Right lobe of liver (tissue), 6 donors: ENCODE data around the gene SETMAR. TPM values are rescaled to one million over a fixed set of nuclear protein-coding genes. Genes with fewer than 3 reads are reported as not detected.
A peak's percentile ranks its signal among the peaks of the same experiment; 100 is the strongest.

Experiments
- ATAC-seq, 4 donors: fragments of 200-7000 bp; cut with Tn5 transposase; one replicate each; pipeline ENCODE4 v1.9.1; 2020; ENCODE audit warnings: mild to moderate bottlenecking in 4 of 4, moderate library complexity in 4 of 4
- DNase-seq, 3 donors: peaks; one replicate each; pipeline ENCODE4 v3.0.0-alpha.2; 2020
- H3K27ac ChIP-seq, 3 donors: fragments of 200-600 bp; one replicate each; pipeline ENCODE4 v1.8.0; 2022
- H3K27me3 ChIP-seq, 2 donors: fragments of 200-600 bp; one replicate each; pipeline ENCODE4 v1.8.0; 2022
- H3K36me3 ChIP-seq, 4 donors: fragments of 200-600 bp; sonication (generic) in 1 of 4; one replicate each; pipeline versions ENCODE4 v1.5.1 to v1.8.0; 2017 to 2022; ENCODE audit warnings: control low read depth in 1 of 4
- H3K4me1 ChIP-seq, 4 donors: fragments of 200-600 bp; sonication (generic) in 1 of 4; one replicate each; pipeline versions ENCODE4 v1.5.1 to v1.8.0; 2017 to 2022; ENCODE audit warnings: control low read depth in 1 of 4
- H3K4me3 ChIP-seq, 3 donors: fragments of 200-600 bp; one replicate each; pipeline ENCODE4 v1.8.0; 2022
- H3K9me3 ChIP-seq, 4 donors: fragments of 200-600 bp; sonication (generic) in 1 of 4; one replicate each; pipeline versions ENCODE4 v1.5.1 to v1.8.0; 2017 to 2022; ENCODE audit warnings: control low read depth in 1 of 4
- CTCF ChIP-seq, 4 donors: fragments of 200-600 bp in 3 of 4; fragments of 450-650 bp in 1 of 4; IDR thresholded peaks; one replicate each; pipeline versions ENCODE4 v1.5.1 to v1.8.0; 2016 to 2022; ENCODE audit warnings: antibody characterized with exemption in 4 of 4, mild to moderate bottlenecking in 2 of 4
- POLR2A ChIP-seq: fragments of 450-650 bp; IDR thresholded peaks from one replicate; pipeline ENCODE4 v1.6.1; 2017; ENCODE audit warnings: antibody characterized with exemption, mild to moderate bottlenecking
- WGBS: methylation state at CpG from one replicate; pipeline ENCODE4 v1.1.6; 2018; ENCODE audit warnings: low coverage, low lambda C conversion rate; ENCODE audit not compliant: insufficient coverage; ENCODE audit errors: missing lambda C conversion rate; 5-methylcytosine and 5-hydroxymethylcytosine counted together
- intact Hi-C, 2 donors: fragments of 100-400 bp; cut with DNase I; formaldehyde crosslinking; loops; one replicate each; pipeline versions ENCODE4 v1.11.2 to v1.14.1; 2022
- total RNA-seq, 6 experiments: library from RNA; depleted of rRNA in 2 of 6; stranded (reverse); fragments of >200 nt in 2 of 6; fragmentation: NEBNext Ultra II Directional in 3 of 6; extraction: Animal tissue kit (Norgen Biotek cat#: 25700) in 3 of 6; gene quantifications; one replicate each; pipeline versions ENCODE4 v1.1.0 to v1.2.4, GENCODE V29; 2016 to 2023
- donor health status: DM: no; HTN: yes; CAD: no.
- donor health status: DM: no; HTN: no; CAD: no.
- donor health status: DM: no; HTN: no; CAD: no.
- donor health status: DM: no; HTN: yes; CAD: no.
- donor health status: DM: no; HTN: yes; CAD: no.

Gene SETMAR
- total RNA-seq, 6 experiments from 2014 or later = 5.7 to 8.9 (median 7.0) TPM

DNA sequence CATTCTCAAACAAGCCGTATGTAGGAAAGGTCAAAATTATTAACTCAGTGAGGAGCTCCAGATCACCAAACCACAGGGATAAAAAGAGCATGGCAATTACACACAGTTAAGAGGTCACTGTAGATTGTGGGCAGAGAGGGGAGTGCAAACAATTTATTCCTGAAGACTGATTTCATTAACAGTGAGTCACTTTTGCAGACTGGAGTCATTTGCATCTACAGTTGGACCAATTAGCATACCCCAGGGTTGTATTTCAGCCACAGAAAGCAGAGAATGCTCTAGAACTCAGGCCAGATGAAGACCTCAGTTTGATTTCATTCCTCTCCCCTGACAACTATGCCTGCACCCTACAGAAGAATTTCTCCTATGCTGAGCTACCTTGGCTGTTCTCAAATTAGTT, 40.1 kb downstream of the SETMAR start:
- no peaks in the 10 kb centered on the region for H3K4me1 ChIP-seq
- H3K36me3 ChIP-seq = no peaks in the 10 kb centered on the region
- H3K4me3 ChIP-seq = no peak overlapping the region
- no peak overlapping the region for H3K27ac ChIP-seq
- DNase-seq (no peak), ATAC-seq (no peak)
- no peaks in the 10 kb centered on the region for H3K9me3 ChIP-seq
- 92% methylated on average over 1 of the region's 1 CpG for WGBS
- intact Hi-C loops = no loop called here
- no peaks in the 10 kb centered on the region for H3K27me3 ChIP-seq
- TF ChIP-seq CTCF (IDR thresholded peaks at IDR 0.05) (no peak), POLR2A (no peak)

DNA sequence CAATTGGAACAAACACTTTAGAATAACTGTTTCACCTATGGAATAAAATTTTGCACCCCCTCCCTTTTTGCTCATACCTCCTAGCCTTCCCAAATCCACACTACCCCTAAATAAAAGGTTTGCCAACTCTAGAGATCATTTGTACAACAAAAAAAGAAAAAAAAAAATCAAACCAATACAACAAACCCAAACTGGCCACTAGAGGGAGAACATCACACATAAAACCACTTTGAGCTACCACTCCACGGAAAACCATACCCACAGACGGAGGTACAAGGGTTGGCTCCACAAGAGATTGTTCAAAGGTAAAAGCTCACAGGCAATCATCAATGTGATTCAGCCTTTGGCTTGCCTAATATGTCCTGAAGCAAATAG, 47.6 kb downstream of the SETMAR start:
- intact Hi-C loops = loop anchor here in 1 of 2 donors (5.0 kb wide), 1 partner anchor 282 kb away; no protein-coding TSS in a partner anchor

DNA sequence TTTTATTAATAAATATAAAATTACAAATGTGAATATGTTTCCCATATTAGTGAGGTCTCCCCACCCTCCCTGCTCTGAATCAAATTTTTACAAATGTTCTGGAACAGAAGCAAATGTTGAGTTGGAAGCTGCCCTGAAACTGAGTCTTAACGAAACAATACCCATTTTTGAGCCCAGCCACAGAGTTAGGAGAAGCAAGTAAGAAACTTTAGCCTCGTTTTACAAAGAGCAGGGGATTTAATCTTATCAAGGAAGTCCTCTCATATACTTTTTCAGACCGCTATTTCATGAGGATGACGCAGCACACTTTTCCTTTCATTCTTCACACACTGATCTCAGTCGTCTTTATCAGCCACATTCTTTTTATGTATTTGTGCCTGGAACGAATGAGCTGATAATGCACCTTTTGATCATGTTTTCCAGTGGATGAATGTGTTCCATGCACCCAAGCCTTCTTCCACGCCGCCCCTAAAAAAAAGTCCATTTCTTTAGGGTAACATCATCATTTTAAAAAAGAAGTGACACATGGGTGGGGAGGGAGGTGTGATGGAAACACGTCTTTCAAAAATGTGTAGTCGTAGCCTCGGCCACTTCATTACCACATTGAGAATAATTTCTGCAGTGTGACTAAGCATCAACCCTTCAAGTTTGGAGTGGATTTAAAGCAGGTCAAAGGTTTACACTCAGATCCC, 48.1 kb downstream of the SETMAR start:
- 28% methylated on average over 11 of the region's 11 CpGs for WGBS
- Histone ChIP-seq H3K36me3 (no peaks in the 10 kb centered on the region), H3K4me3 (peak overlapping the region in 2 of 3 donors; percentile 14 to 31), H3K27me3 (no peaks in the 10 kb centered on the region), H3K9me3 (no peaks in the 10 kb centered on the region), H3K27ac (peak overlapping the region; percentile 5 to 74 (median 36)), H3K4me1 (peaks cover 0 to 18% (median 8%) of the 10 kb centered on the region in 4 donors)
- peak; percentile 2 to 56 (median 32) for ATAC-seq
- TF ChIP-seq CTCF (IDR thresholded peaks at IDR 0.05) (no peak), POLR2A (no peak)
- no peak for DNase-seq
- intact Hi-C loops = loop anchor here in 1 of 2 donors (5.0 kb wide), 1 partner anchor 281 kb away; no protein-coding TSS in a partner anchor

More for the DNA sequence above, 47.6 kb downstream of the SETMAR start:
- 0% methylated on average over 2 of the region's 2 CpGs for WGBS
- TF ChIP-seq POLR2A (no peak), CTCF (IDR thresholded peaks at IDR 0.05) (peak; percentile 69 to 84 (median 70))
- peaks cover 0 to 13% (median 5%) of the 10 kb centered on the region in 4 donors for H3K4me1 ChIP-seq
- peak overlapping the region in 2 of 3 donors; percentile 5 to 74 for H3K27ac ChIP-seq
- H3K27me3 ChIP-seq = no peaks in the 10 kb centered on the region
- H3K36me3 ChIP-seq = no peaks in the 10 kb centered on the region
- peak overlapping the region in 1 of 3 donors; percentile 31 for H3K4me3 ChIP-seq
- ATAC-seq (peak; percentile 92 to 98 (median 95)), DNase-seq (peak in 1 of 3 donors; percentile 67)
- H3K9me3 ChIP-seq = no peaks in the 10 kb centered on the region

DNA sequence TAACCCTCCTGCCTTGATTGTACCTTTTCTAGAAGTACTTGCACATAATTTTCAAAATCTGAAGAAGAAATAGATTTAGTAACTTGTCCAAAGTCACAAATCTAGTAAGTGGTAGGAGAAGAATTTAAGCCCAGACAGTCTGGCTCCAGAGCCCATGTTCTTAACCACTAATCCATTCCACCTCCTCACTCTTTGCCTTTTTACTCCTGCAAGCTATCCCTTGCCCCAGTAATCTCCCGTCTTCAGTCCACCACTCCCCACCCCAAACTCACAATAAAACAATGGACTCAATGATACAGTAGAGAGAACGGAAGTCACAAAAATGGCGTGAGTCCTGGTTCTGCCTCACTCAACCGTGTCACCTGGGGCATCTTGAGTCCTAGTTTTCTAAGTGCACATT, 48.7 kb downstream of the SETMAR start:
- ATAC-seq (no peak), DNase-seq (no peak)
- peaks cover 0 to 24% (median 10%) of the 10 kb centered on the region in 4 donors for H3K4me1 ChIP-seq
- H3K9me3 ChIP-seq = no peaks in the 10 kb centered on the region
- TF ChIP-seq POLR2A = no peak
- TF ChIP-seq CTCF (IDR thresholded peaks at IDR 0.05) = no peak
- intact Hi-C loops = loop anchor here in 1 of 2 donors (5.0 kb wide), 1 partner anchor 280 kb away; no protein-coding TSS in a partner anchor
- peak overlapping the region in 2 of 3 donors; percentile 36 to 74 for H3K27ac ChIP-seq
- H3K27me3 ChIP-seq = no peaks in the 10 kb centered on the region
- no peaks in the 10 kb centered on the region for H3K36me3 ChIP-seq
- 98% methylated on average over 4 of the region's 4 CpGs for WGBS
- H3K4me3 ChIP-seq = no peak overlapping the region
